HG02642 (cell line): ENCODE measurements around the gene TADA2B.

ENCODE experiments used
- ATAC-seq: cut with Tn5 transposase; IDR thresholded peaks from one replicate; pipeline ENCODE4 v1.9.1; 2021; ENCODE audit warnings: mild to moderate bottlenecking; ENCODE audit not compliant: unreplicated experiment, poor library complexity

Gene TADA2B

DNA sequence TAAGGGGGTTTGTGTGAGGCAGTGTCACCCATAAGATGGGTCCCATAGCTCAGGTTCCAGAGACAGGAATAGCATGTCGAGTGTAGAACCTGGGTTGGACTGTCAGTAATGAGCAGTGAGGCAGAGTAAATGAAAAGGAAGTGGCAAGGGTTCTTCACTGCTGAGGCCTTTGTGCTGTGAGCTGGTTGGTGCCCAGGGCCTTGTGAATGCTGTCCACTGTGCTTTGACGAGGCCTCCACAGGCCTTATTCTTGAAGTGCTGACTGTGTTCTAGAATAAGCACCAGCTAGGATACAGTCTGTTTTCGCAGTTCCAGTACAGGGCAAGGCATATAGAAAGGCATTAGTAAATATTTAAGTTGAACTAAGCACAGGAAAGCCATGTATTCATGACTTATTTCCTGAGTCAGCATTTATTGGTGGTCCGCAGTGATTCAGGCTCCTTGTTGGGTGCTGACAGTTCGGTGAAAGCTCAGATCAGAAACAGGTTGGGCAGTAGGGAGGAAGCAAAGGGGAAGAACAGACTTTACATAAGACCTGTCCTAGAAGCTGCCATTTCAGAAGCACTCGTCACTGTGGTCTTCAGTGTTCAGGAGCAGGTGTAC is 25.6 kb upstream of the TADA2B start:
- no peak for ATAC-seq

- no peak for ATAC-seq
Observed at GRCh38 chr4:7018281-7018680, 24.9 kb upstream of the TADA2B start.

DNA sequence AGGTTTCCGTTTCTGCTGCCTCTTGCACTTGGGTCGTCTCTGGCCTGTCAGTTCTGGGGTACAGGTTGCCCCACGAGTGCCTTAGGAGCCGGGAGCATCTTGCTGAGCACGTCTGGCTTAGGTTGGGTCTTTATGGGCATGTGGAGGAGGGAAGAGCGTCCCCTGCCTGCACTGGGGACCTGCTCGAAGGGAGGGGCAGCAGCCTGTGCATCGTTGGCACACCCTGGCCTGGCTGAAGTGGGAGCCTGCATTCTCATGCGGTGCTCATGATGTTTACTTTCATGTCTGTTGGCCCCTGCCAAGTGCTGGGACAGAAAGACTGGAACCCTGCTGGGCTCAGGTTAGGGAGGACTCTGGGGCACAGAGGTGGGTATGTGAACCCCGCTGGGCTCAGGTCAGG is 23.8 kb upstream of the TADA2B start:
- ATAC-seq: no peak

DNA sequence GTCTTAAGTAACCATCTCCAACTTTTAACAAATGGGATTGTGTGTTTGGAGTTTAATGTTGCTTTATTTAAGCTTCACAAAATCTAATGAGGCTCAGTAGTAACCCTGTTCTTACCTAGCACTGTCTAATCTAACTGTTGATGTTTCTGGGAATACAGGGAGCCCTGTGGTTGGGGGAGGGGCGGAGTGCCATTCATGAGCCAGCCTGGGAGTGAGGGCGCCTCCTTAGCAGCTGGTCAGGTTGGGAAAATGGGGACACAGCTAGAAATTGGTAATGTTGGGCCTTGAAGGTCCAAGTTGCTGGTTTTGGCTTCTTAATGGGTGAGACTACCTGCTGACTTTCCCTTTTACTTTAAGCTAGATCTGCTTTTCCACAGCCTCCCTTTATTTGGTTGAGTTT is 22.9 kb upstream of the TADA2B start:
- no peak for ATAC-seq

- ATAC-seq: no peak
Observed at GRCh38 chr4:7020856-7021255, 22.3 kb upstream of the TADA2B start.

GRCh38 chr4:7021355-7021754 is 21.8 kb upstream of the TADA2B start:
- no peak for ATAC-seq

DNA sequence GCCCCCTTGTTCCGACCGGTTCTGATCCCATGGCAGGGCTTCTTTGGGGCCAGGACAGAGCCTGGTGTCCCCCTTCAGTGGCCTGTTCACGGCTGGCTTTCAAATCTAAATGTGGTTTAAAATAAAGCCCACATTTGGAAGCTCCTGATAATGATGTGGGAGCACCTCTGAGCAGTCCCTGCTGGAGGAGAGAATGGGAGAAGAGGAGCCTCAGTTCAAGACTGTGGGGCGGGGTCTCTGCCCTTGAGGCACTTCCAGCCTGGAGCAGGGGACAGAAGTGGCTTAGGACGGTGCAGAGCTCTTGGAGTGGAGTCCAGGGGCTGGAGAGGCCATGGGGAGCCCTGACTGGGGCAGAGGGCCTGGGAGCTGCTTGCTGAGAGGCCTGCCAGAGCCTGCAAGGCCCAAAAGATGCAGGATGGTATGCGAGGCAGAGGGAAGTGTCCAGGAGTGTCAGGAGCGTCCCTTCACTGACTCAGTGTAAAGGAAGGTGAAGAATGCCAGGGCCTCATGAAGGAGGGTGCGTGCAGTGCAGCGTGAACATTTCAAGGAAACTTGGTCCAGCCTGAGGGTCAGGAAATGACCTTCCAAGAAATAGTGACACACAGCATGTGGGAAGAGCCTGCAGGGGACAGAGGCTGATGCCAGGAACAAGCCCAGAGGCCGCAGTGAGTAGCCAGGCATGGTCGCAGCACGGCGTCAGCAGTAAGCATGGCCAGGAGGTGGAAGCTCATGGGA is 21.1 kb upstream of the TADA2B start:
- no peak for ATAC-seq

DNA sequence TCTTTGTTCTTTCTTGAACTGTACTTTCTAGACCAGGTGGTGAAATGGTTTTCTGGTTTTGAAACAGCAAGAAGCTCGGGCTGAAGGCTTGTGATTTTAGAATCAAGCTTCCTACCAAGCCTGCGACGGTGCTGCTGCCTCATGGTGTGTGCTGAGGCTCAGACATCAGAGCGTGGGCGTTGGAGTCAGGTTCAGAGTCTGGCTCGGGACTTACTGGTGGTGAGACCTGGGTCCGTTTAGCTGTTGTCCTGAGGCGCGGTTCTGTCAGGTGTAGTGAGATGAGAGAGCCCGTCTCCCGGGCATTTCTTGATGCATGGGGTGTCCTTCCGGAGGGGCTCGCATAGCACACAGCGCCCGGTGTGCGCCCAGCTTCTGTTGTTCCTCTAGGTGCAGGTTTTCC is 19.7 kb upstream of the TADA2B start:
- ATAC-seq: no peak

GRCh38 chr4:7023901-7024300 is 19.3 kb upstream of the TADA2B start:
- no peak for ATAC-seq

DNA sequence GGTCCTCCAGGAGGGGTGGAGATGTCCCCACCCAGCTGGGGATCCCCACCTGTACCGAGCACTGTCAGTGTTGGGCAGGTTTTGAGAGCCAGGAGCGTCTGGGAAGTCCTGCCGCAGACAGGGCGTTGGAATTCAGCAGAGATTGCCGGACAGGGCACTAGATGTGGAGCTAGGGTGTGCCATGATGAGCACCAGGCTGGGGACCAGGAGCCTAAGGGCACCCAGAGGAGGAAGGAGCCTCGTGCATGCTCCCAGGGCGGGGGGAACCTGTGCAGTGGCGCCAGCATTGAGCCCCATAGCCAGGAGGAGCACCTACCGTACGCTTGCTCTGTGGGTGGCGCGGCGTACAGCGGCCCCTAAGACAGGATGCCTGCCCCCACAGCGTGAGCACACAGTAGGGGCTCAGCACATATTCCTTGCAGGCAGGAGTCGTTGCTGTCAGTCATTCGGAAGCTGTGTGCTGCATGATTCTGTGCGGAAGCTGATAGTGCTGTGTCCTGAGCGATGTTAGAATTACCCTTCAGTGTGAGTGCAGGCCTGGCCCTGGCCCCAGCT is 18.8 kb upstream of the TADA2B start:
- no peak for ATAC-seq

DNA sequence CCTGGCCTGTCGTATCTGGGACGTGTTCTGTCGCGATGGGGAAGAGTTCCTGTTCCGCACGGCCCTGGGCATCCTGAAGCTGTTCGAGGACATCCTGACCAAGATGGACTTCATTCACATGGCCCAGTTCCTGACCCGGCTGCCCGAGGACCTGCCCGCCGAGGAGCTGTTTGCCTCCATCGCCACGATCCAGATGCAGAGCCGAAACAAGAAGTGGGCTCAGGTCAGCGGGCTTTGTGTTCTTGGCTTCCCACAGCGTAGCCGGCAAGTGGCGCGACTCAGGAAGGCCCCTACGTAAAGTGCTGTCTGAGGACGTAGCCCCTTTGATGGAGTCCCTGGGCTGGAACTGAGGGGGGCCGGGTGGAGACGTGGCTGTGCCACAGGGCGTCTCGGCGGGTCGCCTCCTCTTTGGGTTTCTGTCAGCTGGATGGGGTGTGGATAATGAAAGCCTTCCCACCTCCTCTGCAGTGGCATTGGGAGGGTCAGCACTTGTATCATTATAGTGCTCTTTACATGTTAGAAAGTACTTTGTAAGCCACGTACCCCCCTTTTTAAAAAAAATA is 18.1 kb upstream of the TADA2B start:
- ATAC-seq: no peak

GRCh38 chr4:7026107-7026506 is 17.1 kb upstream of the TADA2B start:
- ATAC-seq: no peak

GRCh38 chr4:7027284-7027683 is 15.9 kb upstream of the TADA2B start:
- ATAC-seq: no peak

DNA sequence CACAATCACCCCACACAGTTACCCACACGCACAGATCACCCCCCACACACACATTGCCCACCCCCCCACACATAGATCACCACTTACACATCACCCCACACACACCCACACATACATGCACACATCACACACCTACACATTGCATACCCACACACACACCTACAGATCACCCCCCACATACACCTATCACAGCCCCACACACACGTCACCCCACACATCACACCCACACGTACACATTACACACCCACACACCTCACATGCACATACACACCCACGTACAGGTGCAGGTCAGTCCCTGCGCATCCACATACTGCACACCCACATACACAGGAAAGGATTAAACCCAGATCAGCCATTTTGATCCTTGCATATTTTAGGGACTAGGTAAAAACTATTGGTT is 15.3 kb upstream of the TADA2B start:
- no peak for ATAC-seq

DNA sequence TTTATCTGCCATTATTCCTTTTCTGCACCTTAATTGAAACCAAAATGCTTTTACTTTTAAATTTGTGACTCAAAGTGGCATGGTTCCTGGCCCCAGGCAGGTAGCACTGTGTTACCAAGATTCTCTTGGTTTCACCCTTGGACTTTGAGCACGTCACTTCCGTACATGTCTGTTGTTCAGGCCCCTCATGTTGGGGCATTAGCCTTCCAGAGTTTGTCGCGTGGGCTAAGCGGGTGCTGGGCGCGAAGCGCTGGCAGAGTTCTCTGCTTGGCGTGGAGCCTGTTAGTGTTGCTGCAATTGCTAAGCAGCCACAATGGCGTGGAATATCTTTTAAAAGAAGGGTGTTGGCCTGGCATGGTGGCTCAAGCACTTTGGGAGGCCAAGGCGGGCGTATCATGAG is 14.0 kb upstream of the TADA2B start:
- ATAC-seq: no peak

GRCh38 chr4:7029921-7030320 is 13.3 kb upstream of the TADA2B start:
- no peak for ATAC-seq

- ATAC-seq: no peak
Observed at GRCh38 chr4:7030856-7031255, 12.3 kb upstream of the TADA2B start.

- no peak for ATAC-seq
Observed at GRCh38 chr4:7031558-7032449, 11.4 kb upstream of the TADA2B start.

DNA sequence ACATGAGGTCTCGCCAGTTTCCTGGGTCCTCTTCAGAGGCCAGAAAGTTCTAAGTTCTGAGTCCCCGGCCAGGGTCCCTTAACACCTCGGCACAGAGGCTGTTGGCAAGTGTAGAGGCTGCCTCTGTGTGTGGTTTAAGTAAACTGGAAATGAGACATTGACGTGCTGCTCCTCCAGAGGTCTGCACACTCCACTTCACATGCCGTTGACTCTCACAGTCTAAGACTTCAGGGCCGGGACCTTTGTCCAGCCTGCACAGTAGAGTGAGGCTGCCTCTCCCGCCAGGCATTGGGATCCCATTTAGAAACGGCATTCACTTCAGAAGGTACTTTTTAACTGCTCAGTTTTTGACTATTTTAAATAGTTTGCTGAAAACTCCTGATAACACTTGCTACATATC is 10.6 kb upstream of the TADA2B start:
- ATAC-seq: no peak

DNA sequence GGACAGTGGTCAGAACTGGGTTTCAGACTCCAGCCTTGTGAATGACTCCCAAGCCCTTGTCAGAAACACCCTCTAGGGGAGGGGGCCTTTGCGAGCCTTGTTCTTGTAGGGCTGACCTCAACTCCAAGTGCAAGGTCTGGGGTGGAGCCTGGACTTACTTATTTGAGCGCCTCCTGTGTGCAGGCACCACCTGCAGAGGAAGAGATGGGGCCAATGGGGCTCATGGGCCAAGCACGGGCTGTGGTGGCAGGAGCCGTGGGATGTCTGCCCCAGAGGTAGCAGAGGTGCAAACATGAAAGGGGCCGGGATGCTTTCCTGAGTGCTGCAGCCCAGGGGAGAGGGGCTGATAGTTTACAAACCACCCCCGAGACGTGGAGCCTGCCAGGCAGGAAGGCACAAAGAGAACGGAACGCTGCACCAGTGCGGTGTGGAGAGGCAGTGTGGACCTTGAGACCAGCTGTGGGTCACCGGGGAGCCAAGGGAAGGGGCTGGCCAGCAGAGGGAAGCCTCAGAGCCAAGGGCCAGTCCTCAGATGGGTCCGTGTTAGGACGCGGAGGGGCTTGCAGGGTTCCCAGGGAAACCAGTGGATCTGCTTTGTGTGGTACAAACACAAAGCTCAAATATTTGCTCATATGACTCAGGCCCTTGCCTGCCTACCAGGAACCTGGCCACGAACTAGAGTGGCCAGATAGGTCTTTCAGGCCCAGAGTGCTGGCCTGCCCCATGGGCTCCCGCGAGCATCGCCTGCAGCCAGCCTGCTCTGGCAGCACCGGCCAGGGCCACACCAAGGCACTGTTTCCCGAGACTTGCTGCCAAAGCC is 8.7 kb upstream of the TADA2B start:
- ATAC-seq: no peak
